ENCODE measurements around the gene RNF123.
"Not testable (repeated sequence)": the region's sequence is repeated elsewhere in the genome, so short reads cannot be mapped to it uniquely, and the experiment has no call there.

The RNF123 gene

DNA sequence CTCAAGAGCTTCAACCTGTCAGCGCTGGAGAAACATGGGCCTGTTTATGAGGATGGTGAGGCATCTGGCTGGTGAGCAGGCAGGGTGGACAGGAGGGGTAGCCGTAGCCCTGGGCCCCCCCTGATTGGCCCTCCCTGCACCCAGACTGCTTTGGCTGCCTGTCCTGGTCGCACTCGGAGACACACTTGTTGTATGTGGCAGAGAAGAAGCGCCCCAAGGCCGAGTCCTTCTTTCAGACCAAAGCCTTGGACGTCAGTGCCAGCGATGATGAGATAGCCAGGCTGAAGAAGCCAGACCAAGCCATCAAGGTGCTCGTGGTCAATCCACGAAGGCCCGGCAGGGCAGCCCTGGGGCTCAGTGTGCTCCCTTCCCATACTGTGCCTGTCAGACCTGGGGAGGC, 13.4 kb upstream of the RNF123 start:
- FAIRE-seq (no peak), DNase-seq (ENCODE audit: insufficient read length, low spot score) (no peak)

- DNase-seq (ENCODE audit: insufficient read length, low spot score), result no peak
- no peak for FAIRE-seq
Observed at GRCh38 chr3:49680493-49681231, 8.7 kb upstream of the RNF123 start.

- no peak for FAIRE-seq
Observed at GRCh38 chr3:49681232-49681522, 8.2 kb upstream of the RNF123 start.

GRCh38 chr3:49681543-49681942, 7.8 kb upstream of the RNF123 start:
- no peak for DNase-seq (ENCODE audit: insufficient read length, low spot score)
- FAIRE-seq, result no peak

More at GRCh38 chr3:49681232-49681522, 8.2 kb upstream of the RNF123 start:
- DNase-seq (ENCODE audit: insufficient read length, low spot score), result no peak

GRCh38 chr3:49683162-49683561, 6.2 kb upstream of the RNF123 start:
- DNase-seq (ENCODE audit: insufficient read length, low spot score), result no peak
- FAIRE-seq, result no peak

DNA sequence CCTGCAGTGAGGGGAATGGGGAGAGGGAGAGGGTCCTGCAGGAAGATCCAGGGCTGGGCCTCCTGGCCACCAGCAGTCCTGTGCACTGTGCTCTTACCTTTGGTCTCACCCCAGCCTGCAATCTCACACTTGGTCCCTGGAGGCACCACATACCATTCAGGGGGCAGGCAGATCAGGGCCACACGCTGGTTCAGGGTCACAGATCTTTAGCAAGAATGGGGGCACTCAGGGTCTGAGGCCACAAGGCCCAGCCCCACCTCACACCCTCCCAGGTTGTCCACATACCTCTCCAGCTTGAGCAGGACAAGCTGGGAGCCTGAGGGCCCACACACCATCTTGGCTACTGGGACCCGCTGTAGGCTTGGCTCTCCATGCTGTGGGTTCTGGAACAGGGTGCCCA, 4.9 kb upstream of the RNF123 start:
- DNase-seq (ENCODE audit: insufficient read length, low spot score); FAIRE-seq: not testable (repeated sequence)

- FAIRE-seq, result not testable (repeated sequence)
Observed at GRCh38 chr3:49685103-49685502, 4.3 kb upstream of the RNF123 start.

DNA sequence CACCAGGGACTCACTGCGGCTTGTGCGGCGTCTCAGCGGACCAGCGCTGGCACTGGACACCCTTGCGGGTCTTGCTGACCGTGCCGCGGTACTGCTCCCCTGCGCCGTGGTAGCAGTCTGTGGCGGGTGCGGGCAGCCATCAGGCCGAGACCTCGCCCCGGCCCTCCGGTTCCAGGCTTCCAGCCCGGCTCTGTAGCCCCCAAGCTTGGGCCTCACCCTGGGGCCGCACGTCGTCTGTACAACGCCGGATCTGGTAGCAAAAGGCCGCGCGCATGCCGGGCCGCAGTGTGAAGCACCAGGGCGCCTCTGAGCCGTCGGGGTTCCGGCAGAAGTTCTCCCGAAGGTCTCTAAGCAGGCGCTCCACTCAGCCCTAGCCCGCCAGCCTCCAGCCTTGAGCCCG, 3.5 kb upstream of the RNF123 start:
- not testable (repeated sequence) for DNase-seq (ENCODE audit: insufficient read length, low spot score); FAIRE-seq

More at GRCh38 chr3:49685103-49685502, 4.3 kb upstream of the RNF123 start:
- not testable (repeated sequence) for DNase-seq (ENCODE audit: insufficient read length, low spot score)

- not testable (repeated sequence) for FAIRE-seq; DNase-seq (ENCODE audit: insufficient read length, low spot score)
Observed at GRCh38 chr3:49686346-49686745, 3.0 kb upstream of the RNF123 start.

DNA sequence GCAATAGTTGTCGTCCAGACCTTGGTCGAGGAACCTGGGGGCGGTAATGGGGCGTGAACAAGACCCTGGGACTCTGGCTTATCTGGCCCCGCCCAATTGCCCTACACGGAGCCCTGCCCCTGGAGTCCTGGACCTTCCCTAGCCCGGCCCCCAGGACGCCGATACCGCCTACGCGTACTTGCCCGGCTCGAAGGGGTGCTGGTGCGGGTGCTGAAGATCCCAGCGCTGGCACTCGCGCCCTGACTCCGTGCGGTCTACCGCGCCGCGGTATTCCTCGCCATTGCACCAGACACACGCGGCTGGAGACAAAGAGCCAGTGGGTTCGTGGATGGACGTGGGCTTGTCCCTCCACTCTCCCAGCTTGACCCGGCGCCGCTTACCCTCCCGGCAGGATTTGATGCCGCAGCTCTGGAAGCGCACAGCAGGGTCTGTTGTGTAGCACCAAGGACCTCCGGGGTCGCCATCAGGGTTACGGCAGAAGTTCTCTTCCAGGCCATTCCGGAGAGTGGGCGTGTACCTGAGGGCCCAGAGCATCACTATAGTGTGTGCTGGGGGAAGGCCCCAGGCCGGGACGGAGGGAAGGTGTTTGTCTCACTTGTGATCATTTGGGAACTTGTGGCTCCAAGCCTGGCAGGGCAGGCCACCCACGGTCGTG, 2.5 kb upstream of the RNF123 start:
- DNase-seq (ENCODE audit: insufficient read length, low spot score); FAIRE-seq: not testable (repeated sequence)

DNA sequence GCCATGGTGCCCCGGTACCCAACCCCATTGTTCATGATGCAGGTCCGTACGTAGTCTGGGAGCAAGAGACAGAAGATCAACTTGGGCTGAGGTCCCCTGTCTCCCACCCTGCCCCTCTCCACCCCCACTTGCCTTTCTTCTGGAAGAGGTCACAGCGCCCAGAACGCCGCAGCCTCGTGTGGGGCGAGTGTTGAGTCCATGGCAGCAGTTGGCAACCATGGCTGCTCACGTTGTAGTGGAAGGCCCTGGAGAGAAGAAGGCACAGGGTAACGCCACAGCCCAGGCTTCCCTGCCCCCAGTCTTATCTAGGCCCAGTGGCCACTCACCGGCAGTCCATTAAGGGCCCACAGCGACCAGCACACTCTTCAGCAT, 1.9 kb upstream of the RNF123 start:
- FAIRE-seq; DNase-seq (ENCODE audit: insufficient read length, low spot score): not testable (repeated sequence)

- FAIRE-seq; DNase-seq (ENCODE audit: insufficient read length, low spot score): not testable (repeated sequence)
Observed at GRCh38 chr3:49688338-49689045, 865 bp upstream of the RNF123 start.

GRCh38 chr3:49689908-49690624, 709 bp downstream of the RNF123 start:
- FAIRE-seq, result peak; percentile 46
- not testable (repeated sequence) for DNase-seq (ENCODE audit: insufficient read length, low spot score)

DNA sequence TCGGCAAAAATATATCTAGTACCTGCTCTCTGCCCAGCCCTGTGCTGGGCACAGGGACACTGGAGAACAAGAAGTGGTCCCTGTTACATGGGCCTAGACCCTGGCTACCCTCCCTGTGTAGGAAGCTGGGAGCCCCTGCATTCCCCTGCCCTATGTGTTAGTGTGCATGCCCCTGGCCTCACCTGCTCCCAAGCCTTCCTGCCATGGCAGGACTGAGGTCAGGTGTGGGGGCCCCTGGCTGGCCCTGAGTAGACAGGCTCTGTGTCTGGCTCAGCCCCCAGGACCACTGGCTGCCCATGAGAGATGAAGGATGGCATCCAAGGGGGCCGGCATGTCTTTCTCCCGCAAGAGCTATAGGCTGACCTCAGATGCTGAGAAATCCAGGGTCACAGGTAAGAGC, 1.5 kb downstream of the RNF123 start:
- not testable (repeated sequence) for FAIRE-seq; DNase-seq (ENCODE audit: insufficient read length, low spot score)

- not testable (repeated sequence) for FAIRE-seq; DNase-seq (ENCODE audit: insufficient read length, low spot score)
Observed at GRCh38 chr3:49691481-49691880, 2.1 kb downstream of the RNF123 start.

GRCh38 chr3:49694409-49695070, 5.2 kb downstream of the RNF123 start:
- not testable (repeated sequence) for DNase-seq (ENCODE audit: insufficient read length, low spot score)
- peak; percentile 4 for FAIRE-seq

GRCh38 chr3:49695350-49696015, 6.1 kb downstream of the RNF123 start:
- DNase-seq (ENCODE audit: insufficient read length, low spot score), result not testable (repeated sequence)
- peak; percentile 91 for FAIRE-seq

DNA sequence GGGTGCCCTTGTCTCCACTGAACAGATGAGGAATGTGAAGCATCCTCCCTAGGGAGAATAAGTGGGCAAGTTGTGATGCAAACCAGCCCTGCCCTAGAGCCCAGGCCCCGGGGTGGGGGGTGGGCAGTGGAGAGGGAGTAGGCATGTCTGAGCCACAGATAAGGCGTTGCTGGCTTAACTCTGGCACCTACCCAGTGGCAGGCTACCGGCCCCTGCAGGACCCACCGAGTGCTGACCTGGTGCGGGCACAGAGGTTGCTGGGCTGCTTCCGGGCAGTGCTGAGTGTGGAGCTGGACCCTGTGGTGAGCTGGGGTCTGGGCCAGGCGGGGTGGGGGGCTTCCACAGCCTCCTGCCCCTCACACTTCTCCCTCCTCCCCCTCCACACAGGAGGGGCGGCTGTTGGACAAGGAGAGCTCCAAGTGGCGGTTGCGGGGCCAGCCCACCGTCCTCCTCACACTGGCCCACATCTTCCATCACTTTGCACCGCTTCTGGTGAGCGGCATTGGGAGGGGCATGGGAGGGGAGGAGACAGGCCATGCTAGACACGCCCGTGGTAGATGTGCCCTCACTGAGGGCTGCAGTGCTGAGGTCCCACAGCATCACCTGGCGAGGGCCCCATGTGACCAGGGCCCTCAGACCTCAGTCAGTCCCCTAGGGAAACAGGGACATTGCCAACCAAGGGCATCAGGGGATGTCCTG, 10.1 kb downstream of the RNF123 start:
- no peak for DNase-seq (ENCODE audit: insufficient read length, low spot score)

GRCh38 chr3:49700014-49700413, 10.7 kb downstream of the RNF123 start:
- FAIRE-seq, result no peak

More for the DNA sequence above, 10.1 kb downstream of the RNF123 start:
- FAIRE-seq, result no peak

More at GRCh38 chr3:49700014-49700413, 10.7 kb downstream of the RNF123 start:
- no peak for DNase-seq (ENCODE audit: insufficient read length, low spot score)
